Keratinocyte (primary cell): ENCODE results near the gene ENTPD2. TPM values are rescaled to one million over a fixed set of nuclear protein-coding genes. Genes with fewer than 3 reads are reported as not detected.

Experiments used
- DNase-seq: peaks from one replicate; pipeline ENCODE4 v3.0.0-alpha.2; 2011; ENCODE audit warnings: low read depth, missing footprints, low spot score
- FAIRE-seq: peaks from 2 replicates; lab custom pipeline; 2011; peaks lifted over from hg19 to GRCh38; lab: Jason Lieb, UNC
- H2AFZ ChIP-seq: 2 replicates; pipeline ENCODE4 v1.6.0; 2012; ENCODE audit warnings: low read length, control low read depth, inconsistent platforms; ENCODE audit not compliant: control insufficient read depth
- H3K27ac ChIP-seq: 2 replicates; pipeline ENCODE4 v1.5.1; 2011; ENCODE audit warnings: low read length; ENCODE audit not compliant: control insufficient read depth, insufficient read depth
- H3K27me3 ChIP-seq: 3 replicates; pipeline ENCODE4 v1.6.0; 2011; ENCODE audit warnings: low read length; ENCODE audit not compliant: control insufficient read depth, insufficient read depth; ENCODE audit errors: extremely low read depth
- H3K36me3 ChIP-seq, 2 experiments: 2 replicates in 1 of 2; 3 replicates in 1 of 2; pipeline ENCODE4 v1.5.1; 2011; ENCODE audit warnings: low read length in 2 of 2, mild to moderate bottlenecking in 1 of 2; ENCODE audit not compliant: control insufficient read depth in 2 of 2, insufficient read depth in 2 of 2; ENCODE audit errors: extremely low read depth in 1 of 2
- H3K4me1 ChIP-seq: 3 replicates; pipeline ENCODE4 v1.5.1; 2011; ENCODE audit warnings: low read length; ENCODE audit not compliant: control insufficient read depth, insufficient read depth; ENCODE audit errors: extremely low read depth
- H3K4me2 ChIP-seq: 3 replicates; pipeline ENCODE4 v1.6.0; 2011; ENCODE audit warnings: low read depth, low read length; ENCODE audit not compliant: control insufficient read depth, insufficient read depth; ENCODE audit errors: extremely low read depth
- H3K4me3 ChIP-seq, 3 experiments: fragments of 200-600 bp in 1 of 3; sonication (generic) in 1 of 3; 2 replicates in 2 of 3; 3 replicates in 1 of 3; pipeline ENCODE4 v1.5.1; 2011 to 2016; ENCODE audit warnings: low read length in 3 of 3, mild to moderate bottlenecking in 3 of 3, control low read depth in 2 of 3, inconsistent platforms in 1 of 3, low read depth in 1 of 3, mixed read lengths in 1 of 3, mixed run types in 1 of 3, moderate library complexity in 1 of 3; ENCODE audit not compliant: control insufficient read depth in 2 of 3, insufficient read depth in 2 of 3; ENCODE audit errors: extremely low read depth in 1 of 3
- H3K79me2 ChIP-seq: 2 replicates; pipeline ENCODE4 v1.6.0; 2012; ENCODE audit warnings: low read length; ENCODE audit not compliant: control insufficient read depth, insufficient read depth
- H3K9ac ChIP-seq: 3 replicates; pipeline ENCODE4 v1.6.0; 2011; ENCODE audit warnings: low read length; ENCODE audit not compliant: control insufficient read depth, insufficient read depth; ENCODE audit errors: extremely low read depth
- H3K9me1 ChIP-seq: 3 replicates; pipeline ENCODE4 v1.6.0; 2011; ENCODE audit warnings: low read length; ENCODE audit not compliant: control insufficient read depth, insufficient read depth; ENCODE audit errors: extremely low read depth
- H3K9me3 ChIP-seq: 2 replicates; pipeline ENCODE4 v1.5.1; 2012; ENCODE audit warnings: low read depth, low read length; ENCODE audit not compliant: control insufficient read depth
- H4K20me1 ChIP-seq: 3 replicates; pipeline ENCODE4 v1.6.0; 2011; ENCODE audit warnings: low read length; ENCODE audit not compliant: control insufficient read depth, insufficient read depth; ENCODE audit errors: extremely low read depth
- EZH2 ChIP-seq: IDR thresholded peaks from one replicate; pipeline ENCODE4 v1.6.1; 2012; ENCODE audit warnings: inconsistent platforms, mild to moderate bottlenecking, low read length, moderate library complexity
- dilution Hi-C: fragments of 300-500 bp; cut with MboI; formaldehyde crosslinking; loops from one replicate; pipeline ENCODE4 v1.7.0; 2020; ENCODE audit warnings: low sequenced_read_pairs; ENCODE audit not compliant: extremely low pct_ligation_motif_present
- polyA plus RNA-seq, 5 experiments: library from polyadenylated mRNA; depleted of rRNA in 3 of 5; stranded (reverse) in 3 of 5; stranded (forward) in 1 of 5; unstranded in 1 of 5; fragments of >200 nt; gene quantifications; 1 replicate in 1 of 5; 2 replicates in 3 of 5; 3 replicates in 1 of 5; pipeline versions ENCODE4 v1.2.1 to v1.2.3, GENCODE V29; 2011 to 2012; ENCODE audit warnings: missing spikeins in 2 of 5, low read depth in 1 of 5, low replicate concordance in 1 of 5
- TF ChIP-seq, protein P1 (sequence below), 3 experiments: IDR thresholded peaks in 1 of 3; conservative IDR thresholded peaks in 1 of 3; optimal IDR thresholded peaks in 1 of 3; 2 replicates in 2 of 3; 3 replicates in 1 of 3; pipeline versions ENCODE3 to v1.5.1; 2011; ENCODE audit warnings: low read length in 3 of 3, mild to moderate bottlenecking in 3 of 3, moderate library complexity in 2 of 3, control low read depth in 1 of 3, inconsistent platforms in 1 of 3; ENCODE audit not compliant: insufficient read depth in 2 of 3; ENCODE audit errors: extremely low read depth in 1 of 3

The ENTPD2 gene
- polyA plus RNA-seq, 1 donor (not counting 4 experiments of a cell fraction or from before 2014, with no cell fraction given): 0.52 TPM

DNA sequence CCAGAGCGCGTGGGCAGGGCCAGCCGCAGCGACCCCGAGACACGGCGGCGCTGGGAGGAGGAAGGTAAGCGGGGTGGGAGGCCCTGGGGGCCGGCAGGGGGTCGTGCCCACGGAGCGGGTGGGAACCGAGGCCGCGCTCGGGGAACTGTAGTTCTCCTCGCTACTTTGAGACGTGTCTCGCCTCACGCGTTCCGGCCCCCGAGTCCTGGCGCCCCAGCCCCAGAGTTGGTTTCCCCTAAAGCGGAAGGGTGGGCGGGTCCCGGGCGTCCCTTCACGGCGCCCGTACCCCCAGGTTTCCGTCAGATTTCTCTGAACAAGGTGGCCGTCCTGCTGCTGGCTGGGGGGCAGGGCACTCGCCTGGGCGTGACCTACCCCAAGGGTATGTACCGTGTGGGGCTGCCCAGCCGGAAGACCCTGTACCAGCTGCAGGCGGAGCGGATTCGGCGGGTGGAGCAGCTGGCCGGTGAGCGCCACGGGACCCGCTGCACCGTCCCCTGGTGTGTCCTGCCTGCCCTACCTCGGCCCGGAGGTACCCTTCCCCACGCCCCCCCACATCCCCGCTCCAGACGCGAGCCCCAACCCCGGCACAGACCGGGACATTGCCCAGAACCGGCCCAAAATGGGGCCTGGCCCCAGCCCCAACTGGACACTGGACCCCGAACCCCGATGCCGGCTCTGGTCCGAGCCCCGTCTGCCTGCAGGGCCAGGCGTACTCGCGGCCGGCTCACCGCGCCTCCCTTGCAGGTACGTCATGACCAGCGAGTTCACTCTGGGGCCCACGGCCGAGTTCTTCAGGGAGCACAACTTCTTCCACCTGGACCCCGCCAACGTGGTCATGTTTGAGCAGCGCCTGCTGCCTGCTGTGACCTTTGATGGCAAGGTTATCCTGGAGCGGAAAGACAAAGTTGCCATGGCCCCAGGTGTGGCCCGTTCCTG lies 24.2 kb upstream of the ENTPD2 start:
- dilution Hi-C loops: no loop called here
- peak overlapping the region; percentile 43 for H2AFZ ChIP-seq
- DNase-seq (no peak), FAIRE-seq (no peak)
- no peaks in the 10 kb centered on the region for H3K9me1 ChIP-seq
- peak overlapping the region; percentile 54 for H3K9ac ChIP-seq
- no peaks in the 10 kb centered on the region for H3K9me3 ChIP-seq
- no peaks in the 10 kb centered on the region for H3K27me3 ChIP-seq
- H3K4me3 ChIP-seq: peak overlapping the region; percentile 50 to 67 (median 57)
- no peaks in the 10 kb centered on the region for H4K20me1 ChIP-seq
- H3K36me3 ChIP-seq: peaks cover 3 to 7% of the 10 kb centered on the region in 2 experiments
- no peaks in the 10 kb centered on the region for H3K79me2 ChIP-seq
- peak; percentile 44 for TF ChIP-seq EZH2
- TF ChIP-seq, protein P1, sequence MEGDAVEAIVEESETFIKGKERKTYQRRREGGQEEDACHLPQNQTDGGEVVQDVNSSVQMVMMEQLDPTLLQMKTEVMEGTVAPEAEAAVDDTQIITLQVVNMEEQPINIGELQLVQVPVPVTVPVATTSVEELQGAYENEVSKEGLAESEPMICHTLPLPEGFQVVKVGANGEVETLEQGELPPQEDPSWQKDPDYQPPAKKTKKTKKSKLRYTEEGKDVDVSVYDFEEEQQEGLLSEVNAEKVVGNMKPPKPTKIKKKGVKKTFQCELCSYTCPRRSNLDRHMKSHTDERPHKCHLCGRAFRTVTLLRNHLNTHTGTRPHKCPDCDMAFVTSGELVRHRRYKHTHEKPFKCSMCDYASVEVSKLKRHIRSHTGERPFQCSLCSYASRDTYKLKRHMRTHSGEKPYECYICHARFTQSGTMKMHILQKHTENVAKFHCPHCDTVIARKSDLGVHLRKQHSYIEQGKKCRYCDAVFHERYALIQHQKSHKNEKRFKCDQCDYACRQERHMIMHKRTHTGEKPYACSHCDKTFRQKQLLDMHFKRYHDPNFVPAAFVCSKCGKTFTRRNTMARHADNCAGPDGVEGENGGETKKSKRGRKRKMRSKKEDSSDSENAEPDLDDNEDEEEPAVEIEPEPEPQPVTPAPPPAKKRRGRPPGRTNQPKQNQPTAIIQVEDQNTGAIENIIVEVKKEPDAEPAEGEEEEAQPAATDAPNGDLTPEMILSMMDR (optimal IDR thresholded peaks at IDR 0.05 in 1 of 3, IDR thresholded peaks at IDR 0.05 in 1 of 3, conservative IDR thresholded peaks at IDR 0.05 in 1 of 3; ENCODE audit: extremely low read depth in 1 of 3, insufficient read depth in 2 of 3, low read length in 3 of 3): no peak
- H3K27ac ChIP-seq: no peak overlapping the region
- peak overlapping the region; percentile 82 for H3K4me2 ChIP-seq
- H3K4me1 ChIP-seq: peaks cover 16% of the 10 kb centered on the region

DNA sequence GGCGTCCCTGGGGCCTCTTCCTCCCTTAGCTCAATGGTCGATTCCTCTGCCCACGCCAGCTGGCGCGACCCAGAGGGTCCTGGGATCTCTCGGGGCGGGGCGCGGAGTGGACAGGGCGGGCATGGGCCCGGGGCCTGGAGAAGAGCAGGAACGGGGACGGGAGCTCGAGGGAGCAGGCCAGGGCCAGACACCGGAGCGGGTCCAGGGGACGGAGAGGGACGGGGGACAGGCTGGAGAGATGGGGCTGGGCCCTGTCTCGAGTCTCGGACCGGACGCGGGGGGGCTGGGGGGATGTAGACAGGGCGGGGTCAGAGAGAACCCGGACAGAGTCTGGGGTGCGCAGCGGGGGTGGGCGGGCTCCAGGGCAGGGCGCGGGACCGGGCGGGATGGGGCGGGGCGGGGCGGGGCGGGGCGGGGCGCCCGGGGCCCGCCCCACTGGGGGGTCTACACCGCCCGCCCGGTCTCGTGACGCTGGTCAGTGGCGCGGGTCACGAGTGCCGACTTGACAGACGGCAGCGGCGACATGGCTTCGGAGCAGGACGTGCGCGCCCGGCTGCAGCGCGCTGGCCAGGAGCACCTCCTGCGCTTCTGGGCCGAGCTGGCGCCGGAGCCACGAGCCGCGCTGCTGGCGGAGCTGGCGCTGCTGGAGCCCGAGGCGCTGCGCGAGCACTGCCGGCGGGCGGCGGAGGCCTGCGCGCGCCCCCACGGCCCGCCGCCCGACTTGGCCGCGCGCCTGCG lies 23.3 kb upstream of the ENTPD2 start, which contains the start of gene UAP1L1:
UAP1L1 (plus strand) TSS at position 508 of the 738 bp plus-strand sequence; CDS start at position 524, 16 bp downstream.
- TF ChIP-seq, protein P1 (optimal IDR thresholded peaks at IDR 0.05 in 1 of 3, IDR thresholded peaks at IDR 0.05 in 1 of 3, conservative IDR thresholded peaks at IDR 0.05 in 1 of 3; ENCODE audit: extremely low read depth in 1 of 3, insufficient read depth in 2 of 3, low read length in 3 of 3): no peak
- no peak for TF ChIP-seq EZH2
- Histone ChIP-seq H3K9ac (peak within 1 kb of the TSS; percentile 54), H3K9me3 (no peaks in the 10 kb centered on the region), H3K4me3 (peak within 1 kb of the TSS; percentile 50 to 67 (median 57)), H3K36me3 (peaks cover 0 to 5% of the 10 kb centered on the region in 2 experiments), H2AFZ (peak within 1 kb of the TSS; percentile 43), H3K4me1 (peaks cover 11% of the 10 kb centered on the region), H3K79me2 (no peaks in the 10 kb centered on the region), H3K27ac (no peak within 1 kb of the TSS), H3K27me3 (no peaks in the 10 kb centered on the region), H3K4me2 (peak within 1 kb of the TSS; percentile 82), H3K9me1 (no peaks in the 10 kb centered on the region), H4K20me1 (no peaks in the 10 kb centered on the region)
- no peak for FAIRE-seq
- dilution Hi-C loops: no loop called here
- no peak for DNase-seq
